ENCODE results near the gene SLN. TPM values are rescaled to one million over a fixed set of nuclear protein-coding genes. Genes with fewer than 3 reads are reported as not detected.
"Not testable (repeated sequence)": the region's sequence is repeated elsewhere in the genome, so short reads cannot be mapped to it uniquely, and the experiment has no call there.

Gene SLN
- polyA plus RNA-seq (2011; rRNA removed) (not detected in 2 replicates), polyA minus RNA-seq (2011; rRNA and poly(A)+ RNA removed) (not detected in 2 replicates)

DNA sequence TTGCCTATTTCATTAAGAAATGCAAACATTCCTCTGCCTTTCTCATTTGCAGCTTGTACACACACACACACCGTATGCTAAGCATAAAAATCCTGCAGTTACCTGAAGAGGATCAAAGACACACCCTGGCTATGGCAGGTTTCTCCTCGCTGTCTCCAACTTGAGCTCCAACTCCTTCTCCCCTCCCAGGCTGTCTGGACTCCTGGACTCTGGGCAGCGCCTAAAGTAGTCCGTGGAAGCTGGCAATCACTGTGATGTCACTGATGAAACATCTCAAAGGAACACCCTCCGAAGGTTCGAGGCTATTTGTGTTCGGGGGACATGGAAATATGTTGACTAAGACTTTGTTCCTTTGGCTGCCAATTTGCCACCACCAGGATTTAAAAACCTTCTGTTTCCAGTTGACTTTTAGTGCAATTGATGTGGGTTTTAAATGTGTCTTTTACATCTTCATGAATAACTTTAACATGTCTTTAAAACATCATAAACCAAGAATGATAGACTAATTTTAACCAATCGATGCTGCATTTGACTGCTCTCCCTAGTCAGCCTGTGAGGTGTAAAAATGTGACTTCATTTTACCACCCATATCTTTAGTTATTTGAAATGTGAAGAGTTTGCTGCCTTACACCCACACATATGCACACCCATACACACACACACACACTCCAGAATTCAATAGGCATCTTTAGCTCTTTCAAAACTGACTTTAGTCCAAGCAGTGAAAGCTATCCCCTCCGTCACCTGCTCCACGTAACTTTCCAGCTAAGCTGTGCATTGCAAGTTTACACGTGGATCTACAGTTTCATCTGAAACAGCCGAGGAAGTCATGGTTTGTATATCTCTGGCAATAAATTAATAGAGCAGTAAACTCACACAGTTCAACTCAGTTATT, at the start of gene SLN:
Gene SLN, minus strand, starts transcription at position 196 of the 895 bp plus-strand sequence.
- TF ChIP-seq, protein P1, sequence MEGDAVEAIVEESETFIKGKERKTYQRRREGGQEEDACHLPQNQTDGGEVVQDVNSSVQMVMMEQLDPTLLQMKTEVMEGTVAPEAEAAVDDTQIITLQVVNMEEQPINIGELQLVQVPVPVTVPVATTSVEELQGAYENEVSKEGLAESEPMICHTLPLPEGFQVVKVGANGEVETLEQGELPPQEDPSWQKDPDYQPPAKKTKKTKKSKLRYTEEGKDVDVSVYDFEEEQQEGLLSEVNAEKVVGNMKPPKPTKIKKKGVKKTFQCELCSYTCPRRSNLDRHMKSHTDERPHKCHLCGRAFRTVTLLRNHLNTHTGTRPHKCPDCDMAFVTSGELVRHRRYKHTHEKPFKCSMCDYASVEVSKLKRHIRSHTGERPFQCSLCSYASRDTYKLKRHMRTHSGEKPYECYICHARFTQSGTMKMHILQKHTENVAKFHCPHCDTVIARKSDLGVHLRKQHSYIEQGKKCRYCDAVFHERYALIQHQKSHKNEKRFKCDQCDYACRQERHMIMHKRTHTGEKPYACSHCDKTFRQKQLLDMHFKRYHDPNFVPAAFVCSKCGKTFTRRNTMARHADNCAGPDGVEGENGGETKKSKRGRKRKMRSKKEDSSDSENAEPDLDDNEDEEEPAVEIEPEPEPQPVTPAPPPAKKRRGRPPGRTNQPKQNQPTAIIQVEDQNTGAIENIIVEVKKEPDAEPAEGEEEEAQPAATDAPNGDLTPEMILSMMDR (IDR thresholded peaks at IDR 0.05; ENCODE audit: insufficient read depth, low read depth, low read length), result no peak

DNA sequence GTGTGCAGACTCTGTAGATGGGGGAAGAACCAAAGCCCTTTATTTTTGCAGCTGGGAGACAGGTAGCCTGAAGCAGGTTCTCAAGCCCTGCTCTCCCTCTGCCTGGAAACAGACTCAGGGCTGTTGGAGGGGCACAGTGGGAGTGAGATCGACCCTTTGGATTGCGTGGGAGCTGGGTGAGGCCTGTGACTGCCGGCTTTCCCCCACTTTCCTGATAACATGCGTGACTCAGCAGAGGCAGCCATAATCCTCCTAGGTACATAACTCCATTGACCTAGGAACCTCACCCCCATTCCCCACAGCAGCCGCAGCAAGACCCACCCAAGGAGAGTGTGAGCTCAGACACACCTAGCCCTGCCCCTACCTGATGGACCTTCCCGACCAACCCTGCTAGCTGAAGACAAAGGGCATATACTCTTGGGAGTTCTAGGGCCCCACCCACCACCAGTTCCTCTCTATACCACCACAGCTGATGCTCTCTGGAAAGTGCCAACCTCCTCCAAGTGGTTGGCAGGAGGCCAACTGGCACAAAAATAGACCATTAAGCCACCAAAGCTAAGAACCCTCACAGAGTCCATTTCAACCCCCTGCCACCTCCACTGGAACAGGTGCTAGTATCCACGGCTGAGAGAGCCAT, 47.0 kb upstream of the SLN start:
- H3K4me3 ChIP-seq (ENCODE audit: low read depth, low read length); POLR2A ChIA-PET; H3K36me3 ChIP-seq (ENCODE audit: control insufficient read depth, insufficient read depth, low read length); DNase-seq (ENCODE audit: low read depth); H3K27me3 ChIP-seq (ENCODE audit: control insufficient read depth, insufficient read depth, low read length): not testable (repeated sequence)
- CTCF ChIA-PET, result interaction anchor here (0.6 to 1.6 kb wide), 2 partner anchors 19 to 208 kb away, joined by 3 read pairs; no protein-coding TSS in a partner anchor

More for the DNA sequence above, at the start of gene SLN:
- ChIA-PET CTCF (no interaction called here), POLR2A (no interaction called here)
- Histone ChIP-seq H3K4me3 (ENCODE audit: low read depth, low read length) (no peak within 1 kb of the TSS), H3K27me3 (ENCODE audit: control insufficient read depth, insufficient read depth, low read length) (0 out of 2 replicates have a peak, but pooled peaks cover 1% of the 10 kb centered on the region), H3K36me3 (ENCODE audit: control insufficient read depth, insufficient read depth, low read length) (no peaks in the 10 kb centered on the region)
- DNase-seq (ENCODE audit: low read depth), result no peak

DNA sequence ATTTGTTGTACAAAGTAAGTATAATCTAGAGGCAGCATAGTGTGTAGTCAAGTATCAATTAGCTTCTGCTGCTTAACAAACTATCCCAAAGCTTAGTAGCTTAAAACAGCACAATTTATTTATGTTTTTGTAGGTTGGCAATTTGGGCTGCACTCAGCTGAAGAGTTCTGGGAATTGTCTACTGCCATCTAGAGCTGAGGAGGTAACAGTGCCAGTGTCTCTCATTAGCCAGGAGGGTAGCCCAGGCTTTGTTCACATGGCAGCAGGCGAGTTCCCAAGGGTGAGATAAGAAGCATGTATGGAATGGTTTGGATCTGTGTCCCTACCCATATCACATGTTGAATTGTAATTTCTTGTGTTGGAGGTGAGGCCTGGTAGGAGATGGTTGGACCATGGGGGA, 45.8 kb upstream of the SLN start:
- ChIA-PET POLR2A (no interaction called here), CTCF (interaction anchor here (0.6 to 1.6 kb wide), 4 partner anchors 13 to 35 kb away, joined by 3 to 5 read pairs (median 3); no protein-coding TSS in a partner anchor)
- no peaks in the 10 kb centered on the region; the same call in 1 of the 2 replicates for H3K27me3 ChIP-seq (ENCODE audit: control insufficient read depth, insufficient read depth, low read length)
- no peak for DNase-seq (ENCODE audit: low read depth)
- H3K36me3 ChIP-seq (ENCODE audit: control insufficient read depth, insufficient read depth, low read length), result no peaks in the 10 kb centered on the region
- H3K4me3 ChIP-seq (ENCODE audit: low read depth, low read length), result no peak overlapping the region
- TF ChIP-seq, protein P1 (IDR thresholded peaks at IDR 0.05; ENCODE audit: insufficient read depth, low read depth, low read length), result no peak

DNA sequence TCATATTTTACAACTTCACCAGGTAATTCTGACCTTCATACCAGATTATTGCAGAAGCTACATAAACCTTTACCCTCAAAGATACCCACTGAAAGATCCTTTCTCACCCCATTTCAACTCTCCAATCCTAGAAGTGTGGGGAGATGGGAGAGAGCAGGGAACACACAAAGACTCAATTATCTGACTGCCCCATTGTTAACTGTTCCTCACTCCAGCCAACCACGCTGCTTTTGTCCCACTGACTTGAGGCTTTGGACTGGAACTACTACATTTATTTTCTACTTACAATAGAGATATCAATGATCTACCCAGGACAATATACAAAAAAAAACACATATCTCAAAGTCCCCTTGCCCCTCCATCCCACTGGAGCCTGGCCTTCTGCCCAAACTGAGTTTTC, 44.7 kb upstream of the SLN start:
- ChIA-PET POLR2A (no interaction called here), CTCF (interaction anchor here (0.6 to 1.6 kb wide), 3 partner anchors 12 to 73 kb away, joined by 3 to 5 read pairs (median 3); no protein-coding TSS in a partner anchor)
- TF ChIP-seq, protein P1 (IDR thresholded peaks at IDR 0.05; ENCODE audit: insufficient read depth, low read depth, low read length), result no peak
- DNase-seq (ENCODE audit: low read depth), result no peak
- H3K36me3 ChIP-seq (ENCODE audit: control insufficient read depth, insufficient read depth, low read length), result no peaks in the 10 kb centered on the region
- H3K4me3 ChIP-seq (ENCODE audit: low read depth, low read length), result no peak overlapping the region
- H3K27me3 ChIP-seq (ENCODE audit: control insufficient read depth, insufficient read depth, low read length), result no peaks in the 10 kb centered on the region; the same call in 1 of the 2 replicates

DNA sequence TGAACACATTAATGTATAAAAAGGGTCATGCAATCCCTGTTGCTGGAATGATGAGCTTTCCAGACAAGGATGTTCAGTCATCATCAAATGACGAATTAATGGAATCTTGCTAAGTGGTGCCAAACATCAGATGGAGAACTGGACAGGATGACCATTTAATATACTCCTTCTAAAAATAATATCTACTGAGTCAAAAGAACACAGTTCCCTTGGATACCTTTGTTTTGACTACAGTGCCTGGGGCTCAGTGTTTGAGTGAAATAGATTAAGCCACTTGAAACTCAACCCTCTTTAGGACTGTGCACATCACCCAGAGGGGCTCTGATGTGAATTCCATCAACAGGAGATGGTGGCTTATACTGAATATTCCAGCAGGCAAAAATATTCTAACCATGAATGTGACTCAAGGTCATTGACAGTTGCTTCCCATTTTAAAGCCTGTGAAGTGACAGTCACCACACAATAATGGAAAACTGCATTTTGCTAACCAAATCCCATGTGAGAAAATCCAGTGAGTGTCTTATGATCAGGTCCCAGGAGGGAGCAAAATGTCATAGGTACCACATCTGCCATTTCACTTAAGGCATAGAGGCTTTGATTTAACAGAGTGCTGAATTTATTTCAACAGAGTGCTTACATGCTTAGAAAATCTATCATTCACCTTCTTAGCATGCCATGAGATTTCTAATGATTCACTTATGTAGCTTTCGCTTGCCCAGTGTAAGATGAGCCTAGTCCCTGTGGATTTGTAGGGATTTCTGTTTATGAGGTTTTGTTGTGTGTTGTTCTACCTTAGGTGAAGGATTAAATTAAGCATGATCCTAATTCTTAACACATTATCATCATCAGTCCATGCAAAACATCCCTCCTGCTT, 41.3 kb upstream of the SLN start:
- CTCF ChIA-PET, result interaction anchor here (1.0 kb wide), 2 partner anchors 12 to 18 kb away, joined by 3 to 4 read pairs; no protein-coding TSS in a partner anchor
- Histone ChIP-seq H3K36me3 (ENCODE audit: control insufficient read depth, insufficient read depth, low read length) (no peaks in the 10 kb centered on the region), H3K4me3 (ENCODE audit: low read depth, low read length) (no peak overlapping the region), H3K27me3 (ENCODE audit: control insufficient read depth, insufficient read depth, low read length) (no peaks in the 10 kb centered on the region; the same call in 1 of the 2 replicates)
- DNase-seq (ENCODE audit: low read depth), result no peak
- TF ChIP-seq, protein P1 (IDR thresholded peaks at IDR 0.05; ENCODE audit: insufficient read depth, low read depth, low read length), result no peak
- POLR2A ChIA-PET, result no interaction called here

Data from BJ (cell line).